IPS-NIHi7 (cell line): ENCODE measurements around the gene CDH4.

Experiments
- DNase-seq: peaks from one replicate; pipeline ENCODE4 v3.0.0; 2012; ENCODE audit warnings: mixed read lengths; ENCODE audit errors: extremely low spot score

The CDH4 gene

GRCh38 chr20:61557621-61558020, 305.6 kb downstream of the CDH4 start:
- no peak for DNase-seq

- DNase-seq, result peak; percentile 42
Observed at GRCh38 chr20:61558726-61559125, 306.7 kb downstream of the CDH4 start.

GRCh38 chr20:61559706-61560315, 307.8 kb downstream of the CDH4 start:
- DNase-seq, result no peak

- DNase-seq, result peak; percentile 82
Observed at GRCh38 chr20:61560361-61560853, 308.3 kb downstream of the CDH4 start.

- no peak for DNase-seq
Observed at GRCh38 chr20:61561111-61561830, 309.2 kb downstream of the CDH4 start.

GRCh38 chr20:61562491-61562890, 310.4 kb downstream of the CDH4 start:
- no peak for DNase-seq

- no peak for DNase-seq
Observed at GRCh38 chr20:61562897-61563504, 310.9 kb downstream of the CDH4 start.

GRCh38 chr20:61564628-61565027, 312.6 kb downstream of the CDH4 start:
- DNase-seq, result no peak

GRCh38 chr20:61565791-61566190, 313.7 kb downstream of the CDH4 start:
- no peak for DNase-seq

- DNase-seq, result no peak
Observed at GRCh38 chr20:61566691-61567090, 314.6 kb downstream of the CDH4 start.

GRCh38 chr20:61567204-61567603, 315.1 kb downstream of the CDH4 start:
- no peak for DNase-seq

- DNase-seq, result no peak
Observed at GRCh38 chr20:61569825-61570224, 317.8 kb downstream of the CDH4 start.

GRCh38 chr20:61570646-61571195, 318.7 kb downstream of the CDH4 start:
- no peak for DNase-seq

- no peak for DNase-seq
Observed at GRCh38 chr20:61571221-61571620, 319.2 kb downstream of the CDH4 start.

- no peak for DNase-seq
Observed at GRCh38 chr20:61571916-61572711, 320.1 kb downstream of the CDH4 start.

GRCh38 chr20:61572789-61573188, 320.7 kb downstream of the CDH4 start:
- DNase-seq, result no peak

GRCh38 chr20:61573415-61574305, 321.6 kb downstream of the CDH4 start:
- no peak for DNase-seq

GRCh38 chr20:61575151-61575937, 323.3 kb downstream of the CDH4 start:
- no peak for DNase-seq

GRCh38 chr20:61576372-61576771, 324.3 kb downstream of the CDH4 start:
- DNase-seq, result no peak

GRCh38 chr20:61577065-61577464, 325.0 kb downstream of the CDH4 start:
- DNase-seq, result no peak
